ENCODE measurements around the gene WWOX. TPM values are rescaled to one million over a fixed set of nuclear protein-coding genes. Genes with fewer than 3 reads are reported as not detected.

WWOX gene
- total RNA-seq, 1 experiment from 2014 or later: 79.9 TPM

GRCh38 chr16:78768718-78769117 lies 669.3 kb downstream of the WWOX start:
- TF ChIP-seq CTCF (conservative IDR thresholded peaks at IDR 0.05; ENCODE audit: low read depth, low read length) (no peak), EZH2 (IDR thresholded peaks at IDR 0.05; ENCODE audit: borderline replicate concordance, low read depth, low read length, poor library complexity, severe bottlenecking) (no peak)
- no peak for DNase-seq (ENCODE audit: low spot score)
- Histone ChIP-seq H3K36me3 (ENCODE audit: insufficient read depth, low read length, poor library complexity, severe bottlenecking) (no peaks in the 10 kb centered on the region), H3K27me3 (replicated peaks; ENCODE audit: insufficient read depth, low read depth, low read length, poor library complexity) (no peaks in the 10 kb centered on the region), H3K4me1 (ENCODE audit: insufficient read depth, low read length, poor library complexity, severe bottlenecking) (no peaks in the 10 kb centered on the region), H3K27ac (ENCODE audit: low read depth, low read length, poor library complexity, severe bottlenecking) (no peak overlapping the region), H3K4me3 (ENCODE audit: low read depth, low read length, poor library complexity, severe bottlenecking) (no peak overlapping the region), H3K9me3 (ENCODE audit: low read depth, low read length, poor library complexity, severe bottlenecking) (no peaks in the 10 kb centered on the region)
- ChIA-PET POLR2A (ENCODE audit: low non-redundant PET) (no interaction called here), CTCF (no interaction called here)
- no TSS peak for BruUV-seq (replicated peaks)
- intact Hi-C loops (cut with micrococcal nuclease; ENCODE audit: unreplicated experiment): no loop called here

GRCh38 chr16:78770353-78771091 lies 671.1 kb downstream of the WWOX start:
- BruUV-seq (replicated peaks): no TSS peak

GRCh38 chr16:78773291-78773702 lies 673.8 kb downstream of the WWOX start:
- no peak overlapping the region for H3K27ac ChIP-seq (ENCODE audit: low read depth, low read length, poor library complexity, severe bottlenecking)
- H3K9me3 ChIP-seq (ENCODE audit: low read depth, low read length, poor library complexity, severe bottlenecking): no peaks in the 10 kb centered on the region
- CTCF ChIA-PET: no interaction called here
- DNase-seq (ENCODE audit: low spot score): no peak
- BruUV-seq (replicated peaks): no TSS peak
- POLR2A ChIA-PET (ENCODE audit: low non-redundant PET): no interaction called here
- H3K36me3 ChIP-seq (ENCODE audit: insufficient read depth, low read length, poor library complexity, severe bottlenecking): no peaks in the 10 kb centered on the region
- no peaks in the 10 kb centered on the region for H3K4me1 ChIP-seq (ENCODE audit: insufficient read depth, low read length, poor library complexity, severe bottlenecking)
- no peak for TF ChIP-seq EZH2 (IDR thresholded peaks at IDR 0.05; ENCODE audit: borderline replicate concordance, low read depth, low read length, poor library complexity, severe bottlenecking)
- TF ChIP-seq CTCF (conservative IDR thresholded peaks at IDR 0.05; ENCODE audit: low read depth, low read length): no peak
- no peak overlapping the region for H3K4me3 ChIP-seq (ENCODE audit: low read depth, low read length, poor library complexity, severe bottlenecking)
- intact Hi-C loops (cut with micrococcal nuclease; ENCODE audit: unreplicated experiment): loop anchor here (10.0 kb wide), 1 partner anchor 648 kb away; no protein-coding TSS in a partner anchor
- no peaks in the 10 kb centered on the region for H3K27me3 ChIP-seq (replicated peaks; ENCODE audit: insufficient read depth, low read depth, low read length, poor library complexity)

More at GRCh38 chr16:78770353-78771091, 671.1 kb downstream of the WWOX start:
- Histone ChIP-seq H3K36me3 (ENCODE audit: insufficient read depth, low read length, poor library complexity, severe bottlenecking) (no peaks in the 10 kb centered on the region), H3K27ac (ENCODE audit: low read depth, low read length, poor library complexity, severe bottlenecking) (no peak overlapping the region), H3K4me3 (ENCODE audit: low read depth, low read length, poor library complexity, severe bottlenecking) (no peak overlapping the region), H3K9me3 (ENCODE audit: low read depth, low read length, poor library complexity, severe bottlenecking) (no peaks in the 10 kb centered on the region), H3K4me1 (ENCODE audit: insufficient read depth, low read length, poor library complexity, severe bottlenecking) (no peaks in the 10 kb centered on the region), H3K27me3 (replicated peaks; ENCODE audit: insufficient read depth, low read depth, low read length, poor library complexity) (no peaks in the 10 kb centered on the region)
- CTCF ChIA-PET: interaction anchor here (0.6 kb wide), 2 partner anchors 9 to 199 kb away, joined by 7 to 13 read pairs; no protein-coding TSS in a partner anchor
- POLR2A ChIA-PET (ENCODE audit: low non-redundant PET): no interaction called here
- TF ChIP-seq EZH2 (IDR thresholded peaks at IDR 0.05; ENCODE audit: borderline replicate concordance, low read depth, low read length, poor library complexity, severe bottlenecking) (no peak), CTCF (conservative IDR thresholded peaks at IDR 0.05; ENCODE audit: low read depth, low read length) (peak; percentile 83)
- intact Hi-C loops (cut with micrococcal nuclease; ENCODE audit: unreplicated experiment): loop anchor here (2.0 to 10.0 kb wide), 2 partner anchors 268 to 646 kb away; no protein-coding TSS in a partner anchor
- peak; percentile 82 for DNase-seq (ENCODE audit: low spot score)

Measured in A673 (cell line).